ENCODE results near the gene KRTAP19-2. TPM values are rescaled to one million over a fixed set of nuclear protein-coding genes. Genes with fewer than 3 reads are reported as not detected.

KRTAP19-2 gene
- total RNA-seq, 1 experiment from 2014 or later = not detected

- H3K9me3 ChIP-seq (ENCODE audit: control insufficient read depth, insufficient read depth, low read depth, low read length) = no peaks in the 10 kb centered on the region
- H3K27me3 ChIP-seq (ENCODE audit: control insufficient read depth, insufficient read depth, low read length) = no peaks in the 10 kb centered on the region
- TF ChIP-seq SIN3A (IDR thresholded peaks at IDR 0.05; ENCODE audit: borderline replicate concordance, insufficient read depth, low read depth, low read length) (no peak), TCF7L2 (IDR thresholded peaks at IDR 0.05; ENCODE audit: low read depth, low read length) (no peak), POLR2AphosphoS5 (IDR thresholded peaks at IDR 0.05; ENCODE audit: low read depth, low read length) (no peak)
- CTCF ChIA-PET = no interaction called here
- no peak within 1 kb of the TSS for H3K27ac ChIP-seq (ENCODE audit: low read length)
- in situ Hi-C loops (cut with HindIII; ENCODE audit: low pct_unique_long_range_greater_than_20kb, low sequenced_read_pairs) = no loop called here
- H3K36me3 ChIP-seq (ENCODE audit: control insufficient read depth, insufficient read depth, low read length) = no peaks in the 10 kb centered on the region
- no TSS peak for BruUV-seq (replicated peaks)
- no peaks in the 10 kb centered on the region for H3K4me1 ChIP-seq (ENCODE audit: control insufficient read depth, insufficient read depth, low read length)
- POLR2A ChIA-PET = no interaction called here
- DNase-seq (ENCODE audit: low read depth, low spot score) = no peak
- no peak within 1 kb of the TSS for H3K4me3 ChIP-seq (ENCODE audit: low read depth in 2 of 2, low read length in 2 of 2)
- ATAC-seq = no peak
- intact Hi-C loops (cut with micrococcal nuclease; ENCODE audit: unreplicated experiment) = no loop called here
Observed at GRCh38 chr21:30480145-30480544, 7.1 kb downstream of the KRTAP19-2 start, which contains the start of gene KRTAP19-1. Gene KRTAP19-1 (minus strand): TSS chr21:30480367. CDS start chr21:30480317, 50 bp downstream.

- in situ Hi-C loops (cut with HindIII; ENCODE audit: low pct_unique_long_range_greater_than_20kb, low sequenced_read_pairs) = no loop called here
- H3K36me3 ChIP-seq (ENCODE audit: control insufficient read depth, insufficient read depth, low read length) = no peaks in the 10 kb centered on the region
- CTCF ChIA-PET = no interaction called here
Observed at GRCh38 chr21:30479259-30479658, 8.0 kb downstream of the KRTAP19-2 start.

GRCh38 chr21:30478004-30478403, 9.2 kb downstream of the KRTAP19-2 start:
- H3K27ac ChIP-seq (ENCODE audit: low read length) = no peak overlapping the region

More at GRCh38 chr21:30479259-30479658, 8.0 kb downstream of the KRTAP19-2 start:
- Histone ChIP-seq H3K9me3 (ENCODE audit: control insufficient read depth, insufficient read depth, low read depth, low read length) (no peaks in the 10 kb centered on the region), H3K27ac (ENCODE audit: low read length) (no peak overlapping the region), H3K4me1 (ENCODE audit: control insufficient read depth, insufficient read depth, low read length) (no peaks in the 10 kb centered on the region), H3K4me3 (ENCODE audit: low read depth in 2 of 2, low read length in 2 of 2) (no peak overlapping the region), H3K27me3 (ENCODE audit: control insufficient read depth, insufficient read depth, low read length) (no peaks in the 10 kb centered on the region)
- POLR2A ChIA-PET = no interaction called here
- DNase-seq (ENCODE audit: low read depth, low spot score) = no peak
- intact Hi-C loops (cut with micrococcal nuclease; ENCODE audit: unreplicated experiment) = no loop called here
- BruUV-seq (replicated peaks) = no TSS peak
- no peak for TF ChIP-seq SIN3A (IDR thresholded peaks at IDR 0.05; ENCODE audit: borderline replicate concordance, insufficient read depth, low read depth, low read length)
- no peak for TF ChIP-seq TCF7L2 (IDR thresholded peaks at IDR 0.05; ENCODE audit: low read depth, low read length)
- TF ChIP-seq POLR2AphosphoS5 (IDR thresholded peaks at IDR 0.05; ENCODE audit: low read depth, low read length) = no peak
- ATAC-seq = no peak

More at GRCh38 chr21:30478004-30478403, 9.2 kb downstream of the KRTAP19-2 start:
- DNase-seq (ENCODE audit: low read depth, low spot score) (no peak), ATAC-seq (no peak)
- TF ChIP-seq POLR2AphosphoS5 (IDR thresholded peaks at IDR 0.05; ENCODE audit: low read depth, low read length) (no peak), CTCF (IDR thresholded peaks at IDR 0.05) (no peak), REST (IDR thresholded peaks at IDR 0.05; ENCODE audit: insufficient read depth in 1 of 2, low read depth in 2 of 2, low read length in 1 of 2) (no peak), TCF7L2 (IDR thresholded peaks at IDR 0.05; ENCODE audit: low read depth, low read length) (no peak), SIN3A (IDR thresholded peaks at IDR 0.05; ENCODE audit: borderline replicate concordance, insufficient read depth, low read depth, low read length) (no peak)
- no peaks in the 10 kb centered on the region for H3K27me3 ChIP-seq (ENCODE audit: control insufficient read depth, insufficient read depth, low read length)
- H3K4me3 ChIP-seq (ENCODE audit: low read depth in 2 of 2, low read length in 2 of 2) = no peak overlapping the region
- ChIA-PET POLR2A (no interaction called here), CTCF (no interaction called here)
- no peaks in the 10 kb centered on the region for H3K9me3 ChIP-seq (ENCODE audit: control insufficient read depth, insufficient read depth, low read depth, low read length)
- BruUV-seq (replicated peaks) = no TSS peak
- no peaks in the 10 kb centered on the region for H3K4me1 ChIP-seq (ENCODE audit: control insufficient read depth, insufficient read depth, low read length)
- H3K36me3 ChIP-seq (ENCODE audit: control insufficient read depth, insufficient read depth, low read length) = no peaks in the 10 kb centered on the region
- in situ Hi-C loops (cut with HindIII; ENCODE audit: low pct_unique_long_range_greater_than_20kb, low sequenced_read_pairs) = no loop called here
- intact Hi-C loops (cut with micrococcal nuclease; ENCODE audit: unreplicated experiment) = no loop called here
